Spleen (tissue), 3 donors: ENCODE results near the gene INPP4B.

Experiments used
- POLR2A ChIP-seq, 3 donors: fragments of 450-650 bp; IDR thresholded peaks; one replicate each; pipeline ENCODE4 v1.5.1; 2017; ENCODE audit warnings: antibody characterized with exemption in 3 of 3, mild to moderate bottlenecking in 1 of 3
- POLR2AphosphoS5 ChIP-seq, 3 donors: sonication (generic); formaldehyde crosslinking; IDR thresholded peaks; one replicate each; pipeline ENCODE4 v1.5.1; 2017; ENCODE audit warnings: antibody characterized with exemption in 3 of 3

DNA sequence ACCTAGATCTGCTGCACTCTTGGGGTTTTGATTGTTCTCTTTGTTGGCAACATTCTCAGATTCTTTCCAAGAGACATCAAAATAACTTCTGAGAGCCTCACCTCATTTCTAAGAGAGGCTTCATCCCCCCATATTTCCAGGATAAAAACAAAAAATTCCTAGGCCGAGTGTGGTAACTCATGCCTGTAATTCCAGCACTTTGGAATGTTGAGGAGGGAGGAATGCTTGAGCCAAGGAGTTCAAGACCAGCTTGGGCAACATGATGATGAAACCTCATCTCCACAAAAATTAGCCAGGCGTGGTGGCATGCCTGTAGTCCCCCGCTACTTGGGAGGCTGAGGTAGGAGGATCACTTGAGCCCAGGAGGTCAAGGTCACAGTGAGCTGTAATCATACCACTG, 477.0 kb downstream of the INPP4B start:
- no peak for TF ChIP-seq POLR2AphosphoS5 (IDR thresholded peaks at IDR 0.05)
- TF ChIP-seq POLR2A (IDR thresholded peaks at IDR 0.05): no peak
